ENCODE results near the gene MCEE.

DNA sequence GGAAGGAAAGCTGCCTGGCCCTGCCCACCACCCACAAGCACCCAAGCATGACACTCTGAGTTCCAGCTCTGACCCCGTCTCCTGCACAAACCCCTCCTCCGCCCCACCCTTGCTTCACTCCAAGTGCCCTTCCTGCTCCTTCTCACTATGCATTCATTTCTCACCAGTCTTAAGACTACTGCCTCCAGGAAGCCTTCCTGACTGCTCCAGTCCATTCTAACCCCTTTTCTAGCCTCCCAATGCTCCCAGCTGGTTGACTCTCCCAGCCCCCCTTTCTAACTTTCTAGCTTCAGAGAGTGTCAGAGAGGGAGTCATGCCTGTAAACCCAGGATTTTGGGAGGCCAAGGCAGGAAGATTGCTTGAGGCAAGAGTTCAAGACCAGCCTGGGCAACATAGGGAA is 69.8 kb downstream of the MCEE start:
- TF ChIP-seq EZH2 (IDR thresholded peaks at IDR 0.05; ENCODE audit: insufficient read depth, poor library complexity, severe bottlenecking), result no peak
- no peak for TF ChIP-seq EZH2phosphoT487 (IDR thresholded peaks at IDR 0.05; ENCODE audit: insufficient read depth, low read depth)
